GM21786 (cell line): ENCODE results near the gene STAT6.
A peak's percentile ranks its signal among the peaks of the same experiment; 100 is the strongest.
"Not testable (repeated sequence)": the region's sequence is repeated elsewhere in the genome, so short reads cannot be mapped to it uniquely, and the experiment has no call there.

ENCODE experiments used
- ATAC-seq: cut with Tn5 transposase; IDR thresholded peaks from one replicate; pipeline ENCODE4 v1.9.1; 2021; ENCODE audit not compliant: unreplicated experiment

STAT6 gene

GRCh38 chr12:57127726-57128518 is 16.8 kb upstream of the STAT6 start, which contains the start of gene LRP1:
TSS of gene LRP1 (plus strand) at chr12:57128483. CDS start at chr12:57128965, 482 bp downstream.
- ATAC-seq = peak; percentile 32

GRCh38 chr12:57127101-57127725 is 16.1 kb upstream of the STAT6 start:
- ATAC-seq = peak; percentile 36

- no peak for ATAC-seq
These were observed 15.4 kb upstream of the STAT6 start for GRCh38 chr12:57126561-57126960.

GRCh38 chr12:57126061-57126460 is 14.9 kb upstream of the STAT6 start:
- no peak for ATAC-seq

- ATAC-seq = peak; percentile 42
These were observed 13.2 kb upstream of the STAT6 start for GRCh38 chr12:57124261-57124877.

GRCh38 chr12:57123813-57124212 is 12.7 kb upstream of the STAT6 start:
- ATAC-seq = no peak

GRCh38 chr12:57120718-57121117 is 9.6 kb upstream of the STAT6 start:
- not testable (repeated sequence) for ATAC-seq

GRCh38 chr12:57119294-57120085 is 8.3 kb upstream of the STAT6 start:
- ATAC-seq = no peak

GRCh38 chr12:57118711-57119271 is 7.6 kb upstream of the STAT6 start:
- no peak for ATAC-seq

GRCh38 chr12:57116580-57117281 is 5.6 kb upstream of the STAT6 start:
- no peak for ATAC-seq

GRCh38 chr12:57112492-57113294 is 1.5 kb upstream of the STAT6 start:
- peak; percentile 52 for ATAC-seq

GRCh38 chr12:57110104-57111030 is 795 bp downstream of the STAT6 start:
- peak; percentile 41 for ATAC-seq

- no peak for ATAC-seq
These were observed 1.7 kb downstream of the STAT6 start for GRCh38 chr12:57109207-57110103.

- ATAC-seq = no peak
These were observed 3.6 kb downstream of the STAT6 start for GRCh38 chr12:57107456-57108155.

- ATAC-seq = no peak
These were observed 5.0 kb downstream of the STAT6 start for GRCh38 chr12:57106021-57106708.
